NCI-H345 treated with DMSO at 0.1 percent for 48 hours (cell line): Measurements from ENCODE around the gene PALB2.
"Not testable (repeated sequence)": the region's sequence is repeated elsewhere in the genome, so short reads cannot be mapped to it uniquely, and the experiment has no call there.

Experiments used
- DNase-seq: peaks from one replicate; lab custom pipeline; 2025; ENCODE audit not compliant: unreplicated experiment; lab: John Stamatoyannopoulos, UW

The PALB2 gene

DNA sequence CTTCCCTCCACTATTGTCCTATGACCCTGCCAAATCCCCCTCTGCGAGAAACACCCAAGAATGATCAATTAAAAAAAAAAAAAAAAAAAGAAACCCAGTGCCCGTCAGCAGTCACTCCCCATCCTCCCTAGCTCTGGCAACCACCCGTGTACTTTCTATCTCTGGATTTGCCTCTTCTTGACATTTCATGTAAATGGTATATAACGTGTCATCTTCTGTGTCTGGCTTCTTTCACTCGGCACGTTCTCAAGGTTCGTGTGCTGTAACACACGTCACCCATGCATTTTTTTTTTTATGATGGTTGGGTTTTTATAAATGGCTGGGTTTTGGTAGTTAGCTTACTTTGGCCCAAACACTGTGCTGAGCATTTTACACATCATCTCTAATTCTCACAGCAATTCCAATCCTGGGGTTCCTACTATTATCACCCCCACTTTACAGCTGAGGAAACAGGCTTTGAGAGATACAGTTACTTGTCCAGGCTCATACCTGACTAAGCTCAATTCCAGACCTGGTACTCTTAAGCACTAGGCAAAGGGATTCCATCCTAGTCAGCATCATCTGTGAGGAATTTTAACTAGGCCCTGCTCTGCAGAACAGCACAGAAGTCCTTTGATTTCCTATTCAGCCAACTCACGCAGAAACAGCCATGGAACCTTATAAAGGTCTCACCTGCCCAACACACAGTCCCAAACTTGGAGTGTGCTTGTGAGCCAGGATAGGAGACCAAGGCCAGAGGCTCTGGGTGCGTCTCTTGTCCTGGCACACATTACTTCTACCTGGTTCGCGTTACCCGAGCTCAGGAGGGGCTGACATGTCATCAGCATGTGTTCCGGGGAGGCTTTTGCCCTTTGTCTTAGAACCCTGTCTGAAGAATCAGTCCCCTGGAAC, 56.7 kb downstream of the PALB2 start:
- no peak for DNase-seq

GRCh38 chr16:23583271-23583670, 57.8 kb downstream of the PALB2 start:
- DNase-seq, result not testable (repeated sequence)

DNA sequence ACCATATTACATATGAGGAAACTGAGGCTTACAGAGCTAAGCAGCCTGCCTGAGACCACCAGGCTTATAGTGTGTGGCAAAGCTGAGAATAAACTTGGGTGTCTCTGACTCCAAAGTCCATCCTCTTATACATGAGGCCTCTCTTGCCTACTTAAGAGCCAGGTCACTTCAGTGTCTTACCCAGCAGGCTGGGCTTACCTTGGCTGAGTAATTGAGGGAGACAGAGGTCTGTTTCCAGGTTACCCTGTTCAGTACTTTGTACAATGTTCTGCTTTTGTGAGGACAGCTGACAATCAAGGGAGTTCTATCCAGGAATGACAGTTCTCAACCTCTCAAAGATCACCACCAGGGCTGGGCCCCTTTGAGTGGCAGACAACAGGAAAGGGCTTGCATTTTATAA, 59.3 kb downstream of the PALB2 start:
- DNase-seq, result no peak

- no peak for DNase-seq
These were observed 60.7 kb downstream of the PALB2 start for GRCh38 chr16:23580391-23580790.

DNA sequence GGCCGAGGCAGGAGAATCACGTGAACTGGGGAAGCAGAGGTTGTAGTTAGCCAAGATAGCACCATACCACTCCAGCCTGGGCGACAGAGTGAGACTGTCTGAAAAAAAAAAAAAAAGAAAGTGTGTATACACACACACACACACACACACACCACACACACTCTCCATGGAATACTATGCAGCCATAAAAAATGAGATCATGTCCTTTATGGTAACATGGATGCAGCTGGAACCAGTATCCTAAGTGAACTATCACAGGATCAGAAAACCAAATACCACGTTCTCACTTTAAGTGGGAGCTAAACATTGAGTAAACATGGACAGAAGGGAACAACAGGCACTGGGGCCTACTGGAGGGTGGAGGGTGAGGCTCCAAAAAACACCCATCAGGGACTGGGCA, 61.7 kb downstream of the PALB2 start:
- DNase-seq, result no peak

GRCh38 chr16:23578101-23578830, 62.8 kb downstream of the PALB2 start:
- DNase-seq, result no peak

DNA sequence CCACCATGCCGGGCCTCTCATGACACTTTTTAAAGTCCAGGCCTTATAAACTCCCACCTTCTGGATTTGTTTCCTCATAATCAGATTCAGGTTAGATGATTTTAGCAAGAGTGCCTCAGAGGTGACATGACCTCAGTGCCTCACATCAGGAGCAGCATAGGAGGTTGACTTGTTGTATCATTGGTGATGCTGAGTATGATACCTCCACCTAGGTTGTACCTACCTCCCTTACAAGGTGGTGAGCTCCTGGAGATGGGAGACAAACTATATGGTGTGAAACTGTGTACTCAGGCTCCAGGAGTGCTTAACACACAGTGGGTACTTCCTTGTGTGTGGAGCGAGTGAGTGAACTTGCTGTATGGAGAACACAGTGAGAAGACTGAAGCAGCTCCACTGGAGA, 63.6 kb downstream of the PALB2 start:
- no peak for DNase-seq

GRCh38 chr16:23575834-23576233, 65.3 kb downstream of the PALB2 start:
- no peak for DNase-seq

- DNase-seq, result no peak
These were observed 67.3 kb downstream of the PALB2 start for GRCh38 chr16:23573817-23574216.

DNA sequence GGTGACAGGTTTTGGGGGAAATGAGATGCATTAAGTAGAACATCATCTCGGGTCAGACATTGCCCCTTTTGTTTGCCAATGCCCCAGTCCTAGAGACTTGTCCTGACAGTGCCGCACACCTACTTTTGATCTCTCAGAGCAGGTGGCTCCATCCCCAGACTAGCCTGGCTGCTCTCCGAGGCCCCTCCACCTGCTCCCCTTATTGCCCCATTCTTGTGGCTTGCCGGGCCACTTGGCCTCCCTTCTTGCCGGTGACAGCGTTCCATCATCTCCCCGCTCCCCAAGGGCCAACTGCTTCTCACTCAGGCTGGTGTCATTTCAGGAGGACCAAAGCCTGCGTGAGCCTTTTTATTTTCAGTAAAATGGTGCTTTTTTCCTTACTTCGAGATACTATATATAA, 68.7 kb downstream of the PALB2 start:
- DNase-seq, result no peak

- no peak for DNase-seq
These were observed 69.2 kb downstream of the PALB2 start for GRCh38 chr16:23571895-23572294.

GRCh38 chr16:23570992-23571632, 70.0 kb downstream of the PALB2 start:
- DNase-seq, result no peak

DNA sequence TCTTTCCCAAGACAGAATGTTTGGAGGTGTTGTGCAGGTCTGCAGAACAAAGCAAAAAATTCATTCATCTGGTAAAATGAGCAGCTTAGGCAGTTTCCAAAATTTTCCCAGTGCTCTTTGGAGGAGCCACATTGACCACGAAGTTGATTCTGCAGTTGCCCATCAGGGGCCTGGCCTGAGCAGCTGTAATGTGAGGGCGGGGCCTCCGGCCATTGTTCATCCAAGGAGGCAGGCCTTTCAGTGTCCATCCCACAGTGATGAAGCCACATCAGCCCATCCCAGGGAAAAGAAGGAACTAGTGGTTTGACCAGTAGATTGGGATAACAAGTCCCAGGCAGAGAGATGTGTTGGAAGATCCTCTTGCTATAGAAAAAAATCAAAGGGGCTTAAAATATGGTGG, 73.5 kb downstream of the PALB2 start:
- no peak for DNase-seq

DNA sequence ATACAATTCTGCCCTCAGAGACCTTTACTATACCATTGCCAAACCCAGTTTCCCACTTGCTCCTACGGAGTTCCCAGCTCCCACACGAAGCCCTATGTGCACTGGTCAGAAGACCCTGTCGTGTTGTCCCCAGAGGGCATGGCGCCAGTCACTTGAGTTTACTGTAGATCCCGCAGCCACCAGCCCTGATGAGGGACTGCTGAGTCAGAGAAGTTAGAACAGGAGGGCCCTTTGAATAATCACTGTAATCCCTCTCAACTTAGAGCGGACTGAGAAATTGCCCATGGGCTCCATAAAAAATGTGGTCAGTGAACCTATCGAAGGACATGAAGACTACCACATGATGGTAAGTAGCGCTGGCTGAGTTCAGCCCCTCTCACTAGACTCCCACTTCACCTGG, 74.4 kb downstream of the PALB2 start:
- DNase-seq, result no peak

GRCh38 chr16:23564575-23565363, 76.3 kb downstream of the PALB2 start:
- no peak for DNase-seq

GRCh38 chr16:23563186-23563585, 77.9 kb downstream of the PALB2 start:
- no peak for DNase-seq

GRCh38 chr16:23562505-23562904, 78.6 kb downstream of the PALB2 start:
- no peak for DNase-seq

- no peak for DNase-seq
These were observed 79.5 kb downstream of the PALB2 start for GRCh38 chr16:23561586-23561985.

DNA sequence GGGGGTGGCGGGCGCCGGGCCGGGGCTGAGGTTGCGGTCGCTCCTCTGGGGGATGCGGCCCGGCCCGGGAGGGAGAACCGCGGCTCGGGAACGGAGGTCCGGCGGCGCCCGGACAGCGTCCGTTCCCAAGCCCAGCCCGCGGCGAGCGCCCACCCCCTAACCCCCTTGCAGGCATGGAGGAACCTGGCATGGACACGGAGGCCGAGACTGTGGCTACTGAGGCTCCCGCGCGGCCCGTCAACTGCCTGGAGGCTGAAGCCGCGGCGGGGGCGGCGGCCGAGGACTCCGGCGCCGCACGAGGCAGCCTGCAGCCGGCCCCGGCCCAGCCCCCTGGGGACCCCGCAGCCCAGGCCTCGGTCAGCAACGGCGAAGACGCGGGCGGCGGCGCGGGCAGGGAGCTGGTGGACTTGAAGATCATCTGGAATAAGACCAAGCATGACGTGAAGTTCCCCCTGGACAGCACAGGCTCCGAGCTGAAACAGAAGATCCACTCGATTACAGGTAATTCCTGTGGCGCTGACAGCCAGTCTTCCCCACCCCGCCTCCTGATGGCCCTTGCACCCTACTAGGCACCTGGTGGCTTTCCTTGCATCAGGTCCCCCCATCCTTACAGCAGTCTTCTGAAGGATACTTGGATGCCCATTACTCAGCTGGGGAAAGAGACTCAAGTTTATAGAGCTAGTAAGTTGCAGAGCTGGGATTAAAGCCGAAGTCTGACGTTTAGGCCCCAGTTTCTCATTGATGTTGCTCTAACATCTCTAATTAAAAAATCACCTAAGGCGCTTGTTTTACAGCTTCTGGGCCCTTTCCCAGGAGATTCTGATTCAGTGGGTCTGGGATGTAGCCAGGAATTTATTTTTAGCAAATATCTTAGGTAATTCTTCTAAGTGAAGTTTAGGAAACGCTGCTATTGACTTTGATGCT, 83.1 kb downstream of the PALB2 start:
- DNase-seq, result no peak
